Activated T-cell treated with anti-CD3 and anti-CD28 coated beads for 24 hours (primary cell): ENCODE results near the gene SLC22A23.

ENCODE experiments used
- DNase-seq: peaks from one replicate; pipeline ENCODE4 v3.0.0-alpha.2; 2020; ENCODE audit warnings: low read depth

Gene SLC22A23

DNA sequence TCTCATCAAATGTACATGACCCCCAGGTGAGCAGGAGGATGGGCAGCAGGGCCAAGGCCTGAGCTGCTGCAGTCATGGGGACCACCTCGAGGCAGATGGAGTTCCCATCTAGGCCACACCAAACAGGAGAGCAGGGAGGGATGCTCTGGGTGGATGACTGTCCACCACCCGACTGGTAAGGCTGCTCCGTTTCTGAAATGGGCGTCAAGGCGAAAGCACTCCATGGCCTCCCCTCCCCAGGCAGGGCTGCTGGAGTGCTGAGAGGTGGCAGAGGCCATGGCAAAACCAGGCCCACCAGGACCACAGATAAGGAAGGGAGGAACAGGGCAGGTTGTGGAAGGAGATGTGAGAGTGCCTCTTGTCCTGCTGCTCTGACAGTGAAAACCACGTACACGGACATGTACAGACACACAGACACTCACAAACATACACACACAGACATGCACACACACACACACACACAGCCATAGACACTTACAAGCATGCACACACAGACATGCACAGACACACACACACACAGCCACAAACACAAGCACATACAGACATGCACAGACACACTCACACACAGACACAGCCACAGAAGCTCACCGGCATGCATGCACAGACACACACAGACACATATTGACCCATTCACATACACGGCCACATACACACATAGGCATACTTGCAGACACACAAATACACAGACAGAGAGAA is 104.9 kb downstream of the SLC22A23 start:
- DNase-seq, result no peak

DNA sequence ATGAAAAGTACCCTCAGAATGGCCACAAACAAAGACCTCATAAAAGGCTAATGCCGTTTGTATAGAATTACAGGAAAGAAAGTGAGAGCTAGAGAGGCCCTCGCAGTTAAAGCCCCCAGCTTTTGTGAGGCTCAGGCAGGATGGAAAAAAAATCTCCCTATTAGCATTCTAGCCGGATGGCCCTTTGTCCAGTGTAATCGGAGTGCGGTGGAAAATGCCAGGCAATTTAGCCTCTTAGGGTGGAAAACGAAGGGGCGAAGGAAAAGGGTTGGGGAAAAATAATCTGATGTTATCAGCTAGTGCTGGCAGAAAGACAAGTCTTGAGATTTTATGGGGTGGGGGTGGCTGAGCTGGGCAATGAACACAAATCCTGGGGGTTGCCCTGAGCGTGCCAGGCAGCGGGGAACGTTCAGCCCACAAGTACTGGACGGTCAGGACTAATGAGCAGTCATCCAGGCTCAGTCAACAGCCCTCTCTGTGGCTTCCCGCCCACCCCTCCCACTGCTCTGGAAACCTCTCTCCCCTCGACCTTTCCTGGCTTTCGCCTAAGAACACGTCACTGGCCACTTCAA is 105.7 kb downstream of the SLC22A23 start:
- no peak for DNase-seq

- DNase-seq, result no peak
Observed at GRCh38 chr6:3350252-3350796, 106.5 kb downstream of the SLC22A23 start.

GRCh38 chr6:3349388-3350251 is 107.2 kb downstream of the SLC22A23 start:
- DNase-seq, result no peak

GRCh38 chr6:3348821-3349220 is 108.0 kb downstream of the SLC22A23 start:
- no peak for DNase-seq

- DNase-seq, result no peak
Observed at GRCh38 chr6:3347826-3348225, 109.0 kb downstream of the SLC22A23 start.

DNA sequence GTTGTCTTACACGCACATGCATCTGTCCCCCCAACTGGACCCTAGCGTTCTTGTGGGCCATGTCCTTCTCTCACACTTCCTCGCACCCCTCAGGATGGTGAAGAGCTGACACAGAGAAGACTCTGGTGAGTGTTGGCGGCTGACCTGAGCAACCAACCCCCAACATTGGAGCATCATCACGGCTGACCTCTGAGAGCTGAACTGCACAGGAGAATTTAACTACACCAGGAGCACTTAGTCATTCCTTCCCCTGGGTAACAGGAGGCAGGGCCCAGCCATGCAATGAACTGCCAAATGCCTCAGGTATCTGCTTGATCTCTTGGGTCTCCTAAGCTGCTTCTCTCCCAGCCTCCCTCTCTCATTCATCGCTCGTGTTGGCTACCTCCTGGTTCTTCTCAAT is 109.6 kb downstream of the SLC22A23 start:
- DNase-seq, result no peak

- no peak for DNase-seq
Observed at GRCh38 chr6:3346476-3346875, 110.4 kb downstream of the SLC22A23 start.

- DNase-seq, result no peak
Observed at GRCh38 chr6:3345836-3346235, 111.0 kb downstream of the SLC22A23 start.

DNA sequence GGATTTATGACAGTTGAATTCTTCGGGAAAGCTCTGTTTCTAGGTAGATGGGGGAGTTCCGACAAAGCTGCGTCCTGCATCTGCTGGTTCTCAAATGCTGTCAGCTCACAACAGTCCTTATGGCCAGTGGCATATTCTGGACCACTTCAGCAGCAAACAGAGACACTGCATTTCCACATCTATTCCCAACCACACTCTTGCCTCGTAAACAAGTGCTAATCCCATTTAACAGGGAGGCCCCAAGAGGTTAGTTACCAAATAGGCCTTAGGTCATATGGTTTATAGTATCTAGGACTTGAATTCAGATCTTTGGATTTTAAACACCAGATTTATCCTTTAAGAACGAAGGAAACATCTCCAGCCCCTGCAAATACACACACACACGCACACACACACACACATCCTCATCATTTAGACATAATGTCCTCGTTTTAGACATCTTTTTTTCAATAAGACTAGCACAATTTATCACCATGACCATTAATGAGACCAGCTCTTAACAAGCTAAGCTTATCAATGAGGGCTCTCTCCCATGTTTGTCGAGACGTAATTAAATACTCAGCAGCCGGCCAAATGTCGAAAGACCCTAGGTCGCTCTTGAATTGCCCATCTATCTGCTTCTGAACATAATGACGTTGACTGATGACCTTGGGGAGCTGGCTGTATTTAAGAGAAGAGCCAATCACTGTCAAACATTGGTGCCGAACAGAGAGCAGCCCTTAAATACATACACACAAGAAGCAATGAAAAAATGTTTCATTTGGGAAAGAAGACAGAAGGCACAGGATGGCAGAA is 113.6 kb downstream of the SLC22A23 start:
- no peak for DNase-seq

- no peak for DNase-seq
Observed at GRCh38 chr6:3341467-3341866, 115.4 kb downstream of the SLC22A23 start.

- DNase-seq, result no peak
Observed at GRCh38 chr6:3340894-3341293, 116.0 kb downstream of the SLC22A23 start.

- DNase-seq, result no peak
Observed at GRCh38 chr6:3340358-3340802, 116.5 kb downstream of the SLC22A23 start.

DNA sequence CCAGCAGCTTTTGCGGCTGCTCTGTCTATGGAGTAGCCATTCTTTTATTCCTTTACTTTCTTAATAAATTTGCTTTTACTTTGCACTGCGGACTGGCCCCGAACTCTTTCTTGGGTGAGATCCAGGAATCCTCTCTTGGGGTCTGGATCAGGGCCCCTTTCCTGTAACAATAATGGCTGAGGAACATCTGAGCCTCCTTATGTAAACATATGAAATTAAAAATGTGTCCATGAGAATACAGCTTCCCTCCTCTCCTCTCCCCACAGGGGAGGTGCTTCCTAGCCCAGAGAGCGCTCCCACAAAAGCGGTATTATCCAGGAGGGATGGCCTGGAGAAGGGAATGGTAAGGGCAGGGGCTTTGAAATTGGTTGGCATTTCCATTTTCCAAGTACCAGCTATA is 117.0 kb downstream of the SLC22A23 start:
- DNase-seq, result no peak

DNA sequence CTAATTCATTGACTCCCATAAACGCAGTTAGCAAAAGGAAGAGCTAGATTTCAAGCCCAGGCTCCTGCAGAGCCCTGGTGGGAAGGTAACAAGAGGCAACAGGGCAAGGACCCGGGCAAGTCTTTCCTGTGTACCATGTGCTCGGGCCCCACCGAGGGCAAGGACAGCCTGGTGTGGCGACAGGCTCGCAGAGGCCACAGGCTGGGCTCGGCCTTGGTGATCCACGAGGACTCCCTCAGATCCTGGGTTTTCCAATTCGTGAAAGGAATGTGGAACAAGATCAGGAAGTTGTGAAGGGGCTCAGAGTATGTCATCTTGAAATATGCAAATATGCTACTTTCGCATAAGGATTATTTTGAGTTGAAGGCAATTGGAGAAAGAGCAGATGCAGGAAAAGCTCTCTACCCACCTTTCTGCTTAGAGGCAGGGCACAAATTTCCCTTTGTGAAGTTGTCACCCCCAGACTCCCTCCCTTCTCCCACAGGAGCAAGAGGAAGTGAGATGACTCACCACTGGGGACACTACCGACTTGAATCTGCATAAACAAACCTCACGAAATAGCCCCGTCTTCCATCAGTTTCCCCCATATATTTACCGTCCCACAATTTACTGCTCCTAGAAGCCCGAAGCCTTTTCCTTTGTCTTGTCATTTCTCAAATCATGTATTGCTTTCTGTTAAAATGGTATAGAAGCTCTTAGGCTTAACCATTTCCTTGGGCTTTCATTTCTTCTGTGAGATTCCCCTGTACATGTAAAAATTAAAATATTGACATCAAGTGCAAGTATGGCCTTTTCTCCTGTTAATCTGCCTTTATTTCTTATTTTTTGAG is 119.1 kb downstream of the SLC22A23 start:
- no peak for DNase-seq

DNA sequence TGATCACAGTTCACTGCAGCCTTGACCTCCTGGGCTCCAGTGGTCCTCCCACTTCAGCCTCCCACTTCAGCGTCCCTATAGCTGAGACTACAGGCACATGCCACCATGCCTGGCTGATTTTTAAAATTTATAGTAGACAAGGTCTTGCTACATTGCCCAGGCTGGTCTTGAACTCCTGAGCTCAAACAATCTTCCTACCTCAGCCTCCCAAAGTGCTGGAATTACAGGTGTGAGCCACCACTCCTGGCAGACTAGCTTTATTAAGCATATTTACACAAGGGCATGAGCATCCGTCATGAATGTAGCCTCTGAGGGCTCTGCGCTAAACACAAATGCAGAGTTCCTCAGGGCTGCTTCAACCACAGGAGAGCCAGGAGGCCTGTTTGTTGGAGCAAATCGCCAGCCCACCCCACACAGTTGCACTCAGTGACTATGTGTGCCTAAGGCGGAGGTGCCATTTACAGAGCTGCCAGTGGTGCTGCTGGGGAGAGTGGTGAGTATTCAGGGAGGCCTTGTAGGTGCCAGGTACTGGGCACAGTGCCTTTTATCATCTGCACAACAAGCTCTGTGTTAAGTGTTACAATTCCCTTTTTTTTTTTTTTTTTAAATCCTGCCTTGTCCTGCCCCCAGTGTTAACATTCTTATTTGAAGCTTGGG is 119.9 kb downstream of the SLC22A23 start:
- no peak for DNase-seq

DNA sequence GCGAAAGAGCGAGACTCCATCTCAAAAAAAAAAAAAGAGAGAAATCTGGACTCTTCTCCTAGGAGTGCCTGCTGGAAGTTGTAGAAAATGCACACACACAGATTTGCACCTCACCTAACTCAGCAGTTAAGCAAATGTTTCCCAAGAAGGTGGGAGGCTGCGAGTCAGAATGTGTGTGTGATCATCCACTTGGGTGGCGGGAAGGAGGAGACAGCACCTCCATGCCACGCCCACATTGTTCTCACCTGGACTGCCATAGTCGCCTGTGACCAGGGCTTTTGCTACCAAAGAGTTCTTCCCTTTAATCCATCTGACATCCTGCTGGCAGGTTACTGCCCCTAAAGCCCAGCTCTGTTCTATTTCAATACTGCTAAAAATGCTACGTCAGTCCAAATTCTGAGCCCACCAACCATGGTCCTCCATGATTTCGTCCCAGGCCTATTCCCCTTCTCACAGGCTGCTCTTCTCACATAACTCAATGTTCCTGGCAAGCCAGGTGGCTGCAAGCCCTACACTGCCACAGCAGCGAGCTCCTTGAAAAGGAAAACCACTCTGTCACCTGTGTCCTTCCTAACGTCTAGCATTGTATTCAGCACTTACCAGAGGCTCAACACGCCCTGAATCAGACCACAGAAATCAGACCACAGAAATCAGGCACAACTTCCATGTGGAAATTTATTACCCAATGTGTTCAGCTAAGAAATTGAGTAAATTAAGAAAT is 120.6 kb downstream of the SLC22A23 start:
- no peak for DNase-seq

- no peak for DNase-seq
Observed at GRCh38 chr6:3335169-3335568, 121.7 kb downstream of the SLC22A23 start.

- no peak for DNase-seq
Observed at GRCh38 chr6:3334555-3334954, 122.3 kb downstream of the SLC22A23 start.

DNA sequence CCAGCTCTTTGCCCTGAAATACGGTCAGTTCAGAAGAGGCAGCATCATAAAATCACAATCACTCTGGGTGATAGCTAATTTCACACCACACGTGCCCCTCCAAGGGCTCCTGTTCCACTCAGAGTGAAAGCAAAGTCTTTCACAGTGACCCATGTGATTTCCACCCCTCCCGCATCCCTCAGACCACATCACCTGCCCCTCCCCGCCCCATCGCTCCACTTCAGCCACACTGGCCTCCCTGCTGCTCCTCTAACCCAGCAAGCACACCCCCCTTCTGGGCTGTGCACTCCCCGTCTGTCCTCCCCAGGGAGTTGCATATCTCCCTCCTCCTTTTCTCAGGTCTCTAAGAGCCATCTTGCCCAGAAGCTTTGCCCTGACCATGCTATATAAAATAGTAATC is 123.6 kb downstream of the SLC22A23 start:
- no peak for DNase-seq
